SH-SY5Y (cell line): Measurements from ENCODE around the gene KCNT2.

Source experiments
- GATA2 ChIP-seq: IDR thresholded peaks from 2 replicates; pipeline ENCODE4 v1.6.1; 2011; ENCODE audit warnings: mild to moderate bottlenecking, low read depth, low read length
- GATA3 ChIP-seq: IDR thresholded peaks from 2 replicates; pipeline ENCODE4 v1.6.1; 2011; ENCODE audit warnings: low read depth, mild to moderate bottlenecking, low read length, moderate library complexity

The KCNT2 gene

DNA sequence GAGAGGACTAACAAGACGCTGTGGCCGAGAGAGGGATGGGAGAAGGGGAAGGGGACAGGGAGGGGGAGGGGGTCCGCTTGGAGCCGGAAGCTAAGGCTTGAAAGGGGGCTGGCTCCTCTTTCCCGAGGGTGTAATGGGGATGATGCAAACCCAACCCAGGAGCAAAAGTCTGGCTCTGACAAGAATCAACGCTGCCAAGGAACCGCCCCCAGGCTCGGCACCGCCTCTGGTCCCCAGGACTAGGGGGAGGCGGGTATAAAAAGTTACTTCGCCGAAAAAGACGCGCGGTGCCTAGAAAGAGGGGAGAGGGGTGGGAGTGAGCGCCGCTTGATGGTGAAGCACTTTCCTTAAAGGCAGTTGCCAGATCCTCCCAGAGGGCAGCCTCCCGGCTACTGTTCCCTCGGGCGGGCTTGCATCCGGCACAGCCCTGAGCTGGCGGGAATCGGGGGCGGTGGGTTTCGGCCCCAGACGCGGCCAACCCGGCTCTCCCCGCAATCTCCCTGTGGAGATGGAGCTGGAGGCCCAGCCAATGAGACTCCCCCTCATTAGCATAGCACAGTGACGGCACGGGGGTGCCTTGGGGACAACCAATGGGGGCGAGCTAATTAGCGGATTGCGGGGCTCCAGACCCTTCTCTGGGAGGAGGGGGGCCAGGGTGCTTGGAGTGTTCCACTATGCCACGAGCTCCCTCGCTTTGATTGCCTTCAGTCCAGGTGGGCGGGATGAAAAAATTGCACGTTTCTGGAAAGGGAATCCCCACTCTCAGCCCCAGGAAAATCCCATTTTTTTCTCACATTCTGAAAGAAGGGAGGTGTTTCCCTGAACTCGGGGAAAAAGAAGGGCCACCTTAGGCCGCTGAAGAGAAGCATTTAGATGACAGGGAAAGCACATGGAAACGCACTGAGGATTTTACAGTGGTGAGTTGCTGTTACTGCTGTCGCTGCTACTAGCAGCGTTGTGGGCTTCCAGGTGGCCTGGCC is at the start of gene KCNT2:
KCNT2 (minus strand) TSS at position 51 of the 980 bp plus-strand sequence. CDS start 131 bp downstream, outside the sequence.
- TF ChIP-seq GATA2 (no peak), GATA3 (no peak)

DNA sequence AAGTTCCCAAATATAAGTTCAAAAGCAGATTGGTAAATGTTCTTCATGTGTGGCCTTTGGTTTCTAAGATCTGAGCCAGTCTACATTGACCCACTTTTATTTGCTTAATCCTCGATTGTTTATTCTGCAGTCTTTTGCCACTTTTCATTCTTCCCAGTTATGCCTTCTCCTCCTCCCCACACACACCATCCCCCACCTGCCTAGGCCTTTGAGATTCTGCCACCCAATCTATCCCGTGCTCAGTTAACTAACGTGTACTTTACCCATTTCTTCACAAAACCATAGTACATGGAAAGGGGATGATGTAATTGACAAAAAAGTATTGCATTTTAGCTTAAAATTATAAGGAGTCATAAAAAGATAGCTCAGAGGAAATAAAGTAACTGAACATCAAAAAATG is 47.3 kb upstream of the KCNT2 start:
- TF ChIP-seq GATA3 (no peak), GATA2 (no peak)

DNA sequence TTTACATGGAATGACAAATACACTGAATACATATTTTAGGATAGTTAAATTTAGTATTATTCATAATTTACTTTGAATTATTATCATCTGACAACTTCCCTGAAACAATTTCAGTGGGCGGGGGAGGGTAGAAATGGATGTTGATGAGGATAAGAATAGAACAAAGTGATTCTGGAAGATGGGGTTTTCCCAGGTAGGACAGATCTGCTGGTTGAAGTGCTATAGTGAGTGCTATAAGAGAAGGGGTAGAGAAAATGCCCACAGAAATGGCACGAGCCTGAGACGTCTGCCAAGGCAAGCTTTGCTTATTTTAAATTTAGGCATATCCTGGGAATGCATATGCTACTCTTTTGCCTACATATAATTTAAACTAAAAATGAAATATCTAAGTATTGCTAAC is 46.8 kb upstream of the KCNT2 start:
- TF ChIP-seq GATA3, result no peak
- TF ChIP-seq GATA2, result no peak

DNA sequence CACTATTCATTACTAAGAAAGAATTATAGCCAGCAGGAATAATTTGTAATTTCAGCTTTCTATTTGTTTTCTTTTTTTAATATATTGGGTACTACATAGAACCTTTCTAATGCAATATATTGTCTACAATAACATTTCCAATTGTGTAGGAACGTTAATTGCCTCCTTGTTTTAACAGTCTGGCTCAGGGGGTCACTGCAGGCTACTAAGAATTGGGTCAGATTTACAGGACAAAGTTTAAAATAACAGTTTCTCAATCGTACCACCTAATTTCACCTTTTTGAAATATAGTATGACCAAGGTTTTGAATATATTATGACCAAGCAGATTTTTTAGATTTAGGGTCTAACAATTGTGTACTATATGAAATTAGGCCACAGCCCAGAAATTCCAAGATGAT is 46.0 kb upstream of the KCNT2 start:
- TF ChIP-seq GATA2 (no peak), GATA3 (no peak)

DNA sequence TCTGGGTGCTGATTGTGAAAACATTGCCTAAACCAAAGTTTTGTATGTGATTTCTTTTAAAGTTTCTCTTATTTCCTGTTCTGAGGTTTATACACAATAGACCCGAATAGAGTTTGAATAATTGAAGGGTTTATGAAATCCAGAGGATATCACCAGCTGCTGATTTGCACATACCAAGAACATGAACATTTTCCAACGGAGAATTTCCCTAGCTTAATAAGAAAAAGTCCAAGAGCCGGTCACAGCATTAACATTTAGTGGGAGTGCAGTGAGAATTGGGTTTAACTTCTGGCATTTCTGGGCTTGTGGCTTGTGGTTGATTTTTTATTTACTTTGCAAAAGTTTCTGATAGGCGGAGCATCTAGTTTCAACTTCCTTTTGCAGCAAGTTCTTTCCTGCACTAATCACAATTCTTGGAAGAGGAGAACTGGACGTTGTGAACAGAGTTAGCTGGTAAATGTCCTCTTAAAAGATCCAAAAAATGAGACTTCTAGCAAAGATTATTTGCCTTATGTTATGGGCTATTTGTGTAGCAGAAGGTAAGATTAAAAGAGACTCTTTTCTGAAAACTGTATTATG is 43.5 kb upstream of the KCNT2 start, which contains the start of gene CFH:
CFH (plus strand) TSS at position 407 of the 579 bp plus-strand sequence; CDS start at position 482, 75 bp downstream.
- TF ChIP-seq GATA3, result no peak
- no peak for TF ChIP-seq GATA2

DNA sequence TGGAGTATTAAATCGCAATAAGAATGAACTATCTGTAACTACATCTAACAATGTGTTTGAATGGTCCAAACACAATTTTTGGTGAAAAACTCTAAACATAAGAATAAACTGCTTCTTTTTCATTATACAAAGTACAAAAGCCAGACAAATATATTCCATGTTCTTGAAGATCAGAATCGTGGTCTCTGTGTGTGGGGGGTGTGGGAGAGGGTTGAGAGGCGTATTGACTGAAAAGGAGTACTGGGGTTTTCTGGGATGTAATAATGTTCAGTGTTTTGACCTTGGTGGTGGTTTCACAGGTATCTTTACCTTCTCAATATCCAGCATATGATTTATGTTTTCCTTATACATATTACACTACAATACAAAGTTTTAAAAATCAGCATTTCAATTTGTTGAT is 42.8 kb upstream of the KCNT2 start:
- TF ChIP-seq GATA2 (no peak), GATA3 (no peak)

DNA sequence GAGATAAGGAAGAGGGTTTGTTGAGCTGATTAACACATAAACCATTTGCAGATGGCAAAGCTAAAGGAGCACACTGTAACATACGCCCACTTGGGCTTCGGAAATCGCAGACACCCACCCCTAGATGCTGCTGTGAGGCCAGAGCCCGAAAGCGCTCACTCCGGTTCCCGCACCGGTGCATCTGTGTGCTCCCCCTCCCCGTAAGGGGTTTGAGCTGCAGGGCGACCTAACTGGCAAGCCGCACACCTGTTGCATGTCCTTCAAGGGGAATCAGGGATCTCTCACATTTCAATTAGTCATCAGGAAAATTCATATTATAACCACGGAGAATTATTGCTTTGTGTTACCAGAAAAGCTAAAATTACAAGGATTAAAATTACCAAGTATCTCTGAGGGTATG is 42.2 kb upstream of the KCNT2 start:
- TF ChIP-seq GATA3 (no peak), GATA2 (no peak)

DNA sequence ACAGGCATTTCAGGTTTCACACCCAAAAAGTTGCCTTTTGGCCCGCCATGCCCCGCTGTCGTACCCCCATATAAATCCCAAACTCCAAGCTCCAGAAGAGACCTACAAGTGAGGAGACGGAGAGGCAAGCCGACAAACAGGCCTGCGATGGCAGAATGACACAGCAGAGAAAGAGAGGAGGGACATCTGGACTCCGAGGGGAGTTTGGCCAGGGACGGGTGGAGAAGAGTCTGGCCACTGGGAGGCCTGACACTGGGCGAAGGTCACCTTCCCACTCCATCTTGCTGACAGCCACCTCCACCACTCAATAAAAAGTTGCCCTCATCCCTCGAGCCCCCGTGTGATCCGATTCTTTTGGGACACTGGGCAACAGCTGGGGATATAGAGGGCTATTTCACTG is 41.8 kb upstream of the KCNT2 start:
- no peak for TF ChIP-seq GATA2
- TF ChIP-seq GATA3, result no peak

DNA sequence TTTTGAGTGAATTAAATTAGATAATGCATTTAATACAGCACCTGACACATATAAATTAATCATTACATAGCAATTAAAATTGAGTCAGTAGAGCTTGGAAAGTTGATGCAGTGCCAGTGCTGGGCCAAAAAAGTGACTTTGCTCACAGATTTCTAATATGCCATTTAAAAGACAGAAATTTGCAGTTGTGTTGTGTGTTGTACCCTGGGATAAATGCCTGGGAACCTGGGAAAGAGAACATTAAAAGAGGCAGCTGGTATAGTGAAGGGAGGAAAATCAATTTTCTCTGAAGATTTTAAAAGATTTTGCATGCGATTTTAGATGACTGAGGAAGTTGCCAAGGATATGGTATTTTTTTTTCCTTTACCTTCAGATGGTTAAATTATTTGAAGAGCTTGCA is 32.7 kb upstream of the KCNT2 start:
- no peak for TF ChIP-seq GATA2

DNA sequence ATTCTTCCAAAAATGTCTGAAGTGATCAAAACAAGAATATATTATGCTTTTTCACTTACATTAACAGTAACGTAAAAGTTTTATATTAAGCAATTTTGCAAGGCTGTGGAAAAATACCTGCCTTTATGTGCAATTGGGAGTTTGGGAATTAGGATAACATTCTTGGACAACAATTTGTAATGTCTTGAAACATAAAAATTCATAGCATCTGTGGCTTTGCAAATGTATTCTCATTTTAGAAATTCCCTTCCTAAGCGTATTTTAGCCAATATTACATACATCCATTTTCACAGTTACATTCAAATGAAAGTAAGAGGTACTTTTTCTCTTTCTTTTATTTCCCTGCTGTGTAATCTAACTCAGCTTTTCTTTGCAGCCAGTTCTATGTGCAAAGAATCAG is 30.2 kb upstream of the KCNT2 start:
- no peak for TF ChIP-seq GATA2
- no peak for TF ChIP-seq GATA3

DNA sequence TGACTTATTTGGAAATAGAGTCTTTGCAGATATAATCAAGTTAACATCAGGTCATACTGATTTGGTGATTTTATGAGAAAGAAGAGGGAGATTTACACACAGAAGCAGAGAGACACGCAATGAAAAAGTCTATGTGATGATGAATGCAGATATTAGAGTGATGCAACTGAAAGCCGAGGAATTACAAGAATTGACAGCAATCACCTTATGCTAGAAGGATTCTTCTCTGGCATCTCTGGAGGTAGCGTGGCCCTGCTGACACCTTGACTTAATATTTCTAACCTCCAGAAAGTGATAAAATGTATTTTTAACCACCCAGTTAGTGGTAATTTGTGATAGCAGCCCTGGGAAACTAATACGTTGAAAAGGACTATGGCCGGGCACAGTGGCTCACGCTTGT is 29.4 kb upstream of the KCNT2 start:
- TF ChIP-seq GATA2 (no peak), GATA3 (no peak)

DNA sequence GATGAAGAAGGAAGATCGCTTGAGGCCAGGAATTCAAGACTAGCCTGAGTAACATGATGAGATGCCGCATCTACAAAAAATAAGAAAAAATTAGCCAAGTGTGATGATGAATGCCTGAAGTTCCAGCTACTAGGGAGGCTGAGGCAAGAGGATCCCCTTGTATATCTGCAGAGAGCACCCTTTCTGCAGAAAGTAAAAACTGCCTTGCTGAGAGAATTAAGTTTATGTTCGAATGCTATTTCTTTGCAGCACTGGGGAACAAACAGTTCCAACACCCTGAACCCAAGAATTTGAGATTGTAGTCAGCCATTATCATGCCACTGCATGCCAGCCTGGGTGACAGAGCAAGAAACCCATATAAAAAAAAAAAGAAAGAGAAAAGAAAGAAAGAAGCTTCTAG is 20.6 kb upstream of the KCNT2 start:
- TF ChIP-seq GATA2, result no peak
- no peak for TF ChIP-seq GATA3

DNA sequence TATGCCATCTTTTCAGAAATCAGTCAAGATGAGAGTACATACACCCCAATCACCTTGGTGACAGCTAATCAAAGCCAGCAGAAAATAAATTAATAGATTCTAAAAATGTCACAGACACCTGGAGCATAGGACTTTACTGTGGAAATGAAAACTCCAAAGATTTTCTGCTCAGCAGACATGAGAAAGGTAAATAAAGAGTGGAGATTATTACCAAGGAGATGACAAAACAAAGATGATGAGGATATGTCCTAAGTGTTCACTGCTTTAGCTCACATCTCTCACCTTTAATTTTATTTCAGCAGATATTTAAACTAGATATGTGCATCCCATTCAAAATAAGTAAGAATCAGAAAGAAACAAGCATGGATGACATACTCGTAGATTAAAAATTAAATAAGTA is 14.8 kb upstream of the KCNT2 start:
- TF ChIP-seq GATA2 (no peak), GATA3 (no peak)

DNA sequence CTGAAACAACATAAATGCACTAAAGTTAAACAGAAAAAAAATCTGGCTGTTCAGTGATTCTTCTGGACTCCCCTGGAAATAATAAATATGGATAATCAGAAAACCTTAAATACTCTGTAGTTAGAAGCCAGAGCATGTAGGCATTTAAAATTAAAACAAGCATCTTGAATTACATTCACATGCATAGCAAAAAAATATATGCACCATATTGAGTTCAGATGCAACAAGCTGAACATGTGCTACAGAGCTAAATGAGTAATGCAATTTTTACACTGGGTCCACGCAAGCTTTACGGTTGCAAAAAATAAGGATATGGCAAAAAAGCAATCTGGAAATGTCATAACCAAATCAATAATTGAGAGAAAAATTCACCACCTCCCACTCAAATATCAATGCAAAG is 11.5 kb upstream of the KCNT2 start:
- TF ChIP-seq GATA3, result no peak
- no peak for TF ChIP-seq GATA2

DNA sequence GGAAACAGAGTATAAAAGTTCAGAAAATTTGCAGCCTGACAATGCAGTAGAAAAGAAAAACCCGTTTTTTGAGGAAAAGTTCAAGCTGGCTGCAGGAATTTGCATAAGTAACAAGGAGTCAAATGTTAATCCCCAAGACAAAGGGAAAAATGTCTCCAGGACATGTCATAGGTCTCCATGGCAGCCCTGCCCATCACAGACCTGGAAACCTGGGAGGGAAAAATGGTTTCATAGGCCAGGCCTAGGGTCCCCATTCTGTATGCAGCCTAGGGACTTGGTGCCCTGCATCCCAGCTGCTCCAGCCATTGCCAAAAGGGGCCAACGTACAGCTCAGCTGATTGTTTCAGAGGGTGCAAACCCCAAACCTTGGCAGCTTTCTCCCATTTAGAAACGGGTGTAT is 3.6 kb upstream of the KCNT2 start:
- TF ChIP-seq GATA3, result no peak
- TF ChIP-seq GATA2, result no peak

DNA sequence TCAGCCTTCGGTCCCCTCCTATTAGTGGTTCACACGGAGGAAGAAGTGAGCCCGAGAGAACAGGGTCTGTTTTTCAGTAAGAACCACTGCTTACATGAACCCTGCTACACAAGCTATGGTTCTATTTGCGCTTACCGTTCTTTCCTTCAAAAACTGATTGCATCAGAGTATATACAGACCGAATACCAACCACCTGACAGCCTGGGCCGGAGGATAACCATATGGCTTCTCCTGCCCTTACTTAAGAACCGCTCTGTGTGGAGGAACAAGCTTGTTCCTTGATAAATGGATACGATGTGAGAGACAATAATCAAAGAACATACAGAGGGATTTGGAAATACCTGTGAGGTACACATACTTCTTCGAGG is 1.1 kb upstream of the KCNT2 start:
- TF ChIP-seq GATA2, result no peak
- TF ChIP-seq GATA3, result no peak
